Omental fat pad (tissue), 4 donors: ENCODE data around the gene AGPAT3. TPM values are rescaled to one million over a fixed set of nuclear protein-coding genes. Genes with fewer than 3 reads are reported as not detected.
"Not testable (repeated sequence)": the region's sequence is repeated elsewhere in the genome, so short reads cannot be mapped to it uniquely, and the experiment has no call there.

Experiments
- ATAC-seq: fragments of 150-250 bp; one replicate; pipeline ENCODE4 v1.9.1; 2016; ENCODE audit warnings: mild to moderate bottlenecking, moderate library complexity; ENCODE audit not compliant: low FRiP score
- DNase-seq: peaks from one replicate; pipeline ENCODE4 v3.0.0-alpha.2; 2019; ENCODE audit warnings: low spot score
- CTCF ChIP-seq, 3 donors: fragments of 450-650 bp; IDR thresholded peaks; one replicate each; pipeline ENCODE4 v1.5.1; 2016 to 2017; ENCODE audit warnings: antibody characterized with exemption in 3 of 3, mild to moderate bottlenecking in 3 of 3, moderate library complexity in 2 of 3
- total RNA-seq, 4 donors: library from RNA; depleted of rRNA; stranded (reverse); fragments of >200 nt; gene quantifications; one replicate each; pipeline ENCODE4 v1.1.0, GENCODE V29; 2016

The AGPAT3 gene
- total RNA-seq, 4 donors from 2014 or later: 29.7 to 47.0 (median 43.3) TPM

GRCh38 chr21:43835861-43836260, 29.2 kb upstream of the AGPAT3 start:
- no peak for ATAC-seq
- TF ChIP-seq CTCF (IDR thresholded peaks at IDR 0.05): no peak
- no peak for DNase-seq

GRCh38 chr21:43836616-43837015, 28.4 kb upstream of the AGPAT3 start:
- DNase-seq: no peak
- ATAC-seq: no peak

GRCh38 chr21:43840259-43840658, 24.8 kb upstream of the AGPAT3 start:
- no peak for ATAC-seq
- no peak for DNase-seq
- no peak for TF ChIP-seq CTCF (IDR thresholded peaks at IDR 0.05)

More at GRCh38 chr21:43836616-43837015, 28.4 kb upstream of the AGPAT3 start:
- TF ChIP-seq CTCF (IDR thresholded peaks at IDR 0.05): no peak

- DNase-seq (no peak), ATAC-seq (no peak)
Observed at GRCh38 chr21:43842742-43843141, 22.3 kb upstream of the AGPAT3 start.

GRCh38 chr21:43844906-43845305, 20.1 kb upstream of the AGPAT3 start:
- not testable (repeated sequence) for DNase-seq, ATAC-seq

More at GRCh38 chr21:43842742-43843141, 22.3 kb upstream of the AGPAT3 start:
- no peak for TF ChIP-seq CTCF (IDR thresholded peaks at IDR 0.05)

GRCh38 chr21:43845386-43845785, 19.6 kb upstream of the AGPAT3 start:
- no peak for DNase-seq

GRCh38 chr21:43846430-43846829, 18.6 kb upstream of the AGPAT3 start:
- DNase-seq (no peak), ATAC-seq (no peak)
- TF ChIP-seq CTCF (IDR thresholded peaks at IDR 0.05): no peak

More at GRCh38 chr21:43845386-43845785, 19.6 kb upstream of the AGPAT3 start:
- TF ChIP-seq CTCF (IDR thresholded peaks at IDR 0.05): no peak
- no peak for ATAC-seq

GRCh38 chr21:43847301-43847700, 17.7 kb upstream of the AGPAT3 start:
- ATAC-seq (no peak), DNase-seq (no peak)
- no peak for TF ChIP-seq CTCF (IDR thresholded peaks at IDR 0.05)
